Glomerular endothelial cell (primary cell): ENCODE results near the gene APOBEC3H. TPM values are rescaled to one million over a fixed set of nuclear protein-coding genes. Genes with fewer than 3 reads are reported as not detected.

Source experiments
- DNase-seq: peaks from one replicate; pipeline ENCODE4 v3.0.0-alpha.2; 2011; ENCODE audit warnings: low read depth, low spot score; ENCODE audit errors: extremely low read depth
- total RNA-seq: library from RNA; depleted of rRNA; stranded (reverse); fragments of >200 nt; gene quantifications from 2 replicates; pipeline ENCODE4 v1.2.3, GENCODE V29; 2015

Gene APOBEC3H
- total RNA-seq, 1 donor from 2014 or later = not detected

DNA sequence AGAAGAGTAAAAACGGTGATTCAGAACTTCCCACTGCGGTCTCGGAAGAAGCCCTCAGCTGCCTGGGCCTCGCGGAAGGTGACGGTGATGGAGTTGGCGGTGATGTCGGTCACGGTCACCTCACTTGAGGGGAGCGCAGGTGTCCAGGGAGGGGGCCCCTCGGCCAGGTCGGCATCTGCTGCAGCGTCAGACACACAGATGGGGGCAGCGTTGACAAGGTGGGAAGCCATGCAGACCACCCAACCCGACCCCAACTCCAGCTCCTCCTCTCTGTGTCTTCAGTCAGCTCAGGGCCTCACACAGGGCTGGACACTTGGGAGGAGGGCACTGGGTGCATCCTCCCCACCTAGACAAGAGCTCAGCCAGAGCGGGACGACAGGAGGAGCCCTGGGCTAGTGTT lies 36.8 kb downstream of the APOBEC3H start:
- DNase-seq = no peak

GRCh38 chr22:39134366-39135091 lies 37.5 kb downstream of the APOBEC3H start:
- DNase-seq = no peak

DNA sequence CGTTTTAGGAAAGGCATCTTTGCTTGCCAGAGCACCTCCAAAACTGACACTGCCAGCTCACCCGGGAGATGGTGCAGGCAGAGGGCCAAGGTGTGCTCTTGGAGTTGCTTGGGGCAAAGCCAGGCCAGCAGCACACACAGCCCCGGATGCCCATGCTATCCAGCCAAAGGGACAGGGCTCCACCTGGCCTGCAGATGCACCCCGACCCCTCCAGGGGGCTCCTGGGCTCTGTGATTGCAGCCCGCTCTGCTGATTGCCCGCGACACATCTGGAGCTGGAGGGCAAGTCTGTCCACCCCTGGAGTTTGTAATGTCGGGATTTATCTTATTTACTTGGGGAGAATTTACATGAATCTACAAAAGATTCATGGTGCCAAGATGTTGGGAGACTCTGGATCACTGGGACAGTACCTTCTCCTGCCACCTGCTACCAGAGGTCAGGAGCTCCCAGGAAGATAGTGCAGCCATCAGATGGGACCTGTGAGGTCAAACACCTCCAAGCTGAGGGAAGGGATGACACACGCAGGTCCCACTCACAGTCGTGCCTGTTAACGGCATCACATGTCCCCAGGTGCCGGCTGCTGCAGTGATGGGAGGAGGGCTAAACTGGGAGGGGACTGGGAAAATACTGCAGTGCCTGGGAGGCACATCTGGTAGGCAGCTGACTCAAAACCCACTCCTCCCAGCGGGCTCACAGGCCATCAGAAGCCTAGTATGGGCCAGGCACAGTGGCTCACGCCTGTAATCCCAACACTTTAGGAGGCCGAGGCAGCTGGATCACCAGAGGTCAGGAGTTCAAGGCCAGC lies 38.2 kb downstream of the APOBEC3H start:
- DNase-seq = no peak

DNA sequence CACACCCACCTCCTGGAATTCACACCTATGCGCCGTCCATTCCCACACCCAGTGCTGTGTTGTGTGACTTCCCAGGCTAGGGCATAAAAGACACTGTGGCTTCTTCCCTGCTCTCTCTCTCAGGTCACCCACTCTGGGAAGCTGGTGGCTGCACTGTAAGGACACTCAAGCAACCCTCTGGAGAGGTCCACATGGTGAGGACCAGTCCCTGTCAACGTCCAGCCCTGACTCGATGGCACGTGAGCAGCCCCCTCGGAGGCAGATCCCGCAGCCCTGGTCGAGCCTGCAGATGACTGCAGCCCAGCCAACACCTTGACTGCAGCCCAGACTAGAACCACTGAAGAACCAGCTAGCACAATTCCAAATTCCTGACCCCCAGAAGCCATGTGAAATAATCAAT lies 39.3 kb downstream of the APOBEC3H start:
- no peak for DNase-seq

DNA sequence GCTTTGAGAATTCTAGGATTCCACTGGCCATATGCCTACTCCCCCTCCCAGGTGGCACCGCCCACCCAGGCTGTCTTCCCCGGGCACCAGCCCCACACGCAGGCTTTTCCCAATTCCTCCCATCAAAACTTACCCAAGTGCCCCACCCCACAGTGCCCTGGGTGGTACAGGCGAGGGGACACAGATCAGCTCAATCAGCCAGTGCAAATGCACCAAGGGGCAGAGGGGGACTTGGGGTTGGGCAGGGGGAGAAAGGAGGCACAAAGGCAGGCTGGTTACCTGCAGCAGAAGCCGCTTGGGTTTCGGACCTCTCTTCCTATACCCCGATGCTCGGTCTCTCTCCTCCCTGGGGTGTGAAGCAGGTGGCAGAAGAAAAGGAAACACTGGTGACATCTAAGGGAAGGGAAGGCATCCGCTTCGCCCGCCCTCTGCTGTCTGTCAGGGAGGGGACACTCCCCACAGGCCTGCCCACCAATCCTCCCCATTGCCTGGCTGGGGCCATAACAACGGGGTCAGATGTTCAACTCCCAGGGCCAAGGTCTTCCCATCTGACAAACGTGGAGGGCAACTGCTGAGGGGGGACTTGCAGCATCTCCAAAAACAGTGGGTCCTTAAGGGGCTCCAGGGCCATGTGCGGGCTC lies 41.4 kb downstream of the APOBEC3H start:
- no peak for DNase-seq

DNA sequence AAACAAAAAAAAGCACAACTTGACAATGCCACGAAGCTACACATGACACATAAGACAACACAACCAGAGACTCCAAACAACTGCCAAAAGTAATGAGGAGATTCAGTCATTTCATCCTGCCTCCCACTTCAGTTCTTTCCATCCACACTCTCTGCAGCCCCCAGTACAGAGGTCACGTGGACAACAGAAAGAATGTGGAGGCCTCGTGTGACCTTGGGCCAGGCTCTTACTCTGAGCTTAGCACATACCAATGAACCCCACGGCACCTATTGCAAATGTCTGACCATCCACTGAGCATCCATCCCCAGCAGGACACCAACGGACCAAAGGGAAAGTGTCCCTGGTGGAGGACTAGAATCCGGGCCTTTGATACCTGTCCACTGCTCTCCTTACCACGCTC lies 42.9 kb downstream of the APOBEC3H start:
- no peak for DNase-seq

DNA sequence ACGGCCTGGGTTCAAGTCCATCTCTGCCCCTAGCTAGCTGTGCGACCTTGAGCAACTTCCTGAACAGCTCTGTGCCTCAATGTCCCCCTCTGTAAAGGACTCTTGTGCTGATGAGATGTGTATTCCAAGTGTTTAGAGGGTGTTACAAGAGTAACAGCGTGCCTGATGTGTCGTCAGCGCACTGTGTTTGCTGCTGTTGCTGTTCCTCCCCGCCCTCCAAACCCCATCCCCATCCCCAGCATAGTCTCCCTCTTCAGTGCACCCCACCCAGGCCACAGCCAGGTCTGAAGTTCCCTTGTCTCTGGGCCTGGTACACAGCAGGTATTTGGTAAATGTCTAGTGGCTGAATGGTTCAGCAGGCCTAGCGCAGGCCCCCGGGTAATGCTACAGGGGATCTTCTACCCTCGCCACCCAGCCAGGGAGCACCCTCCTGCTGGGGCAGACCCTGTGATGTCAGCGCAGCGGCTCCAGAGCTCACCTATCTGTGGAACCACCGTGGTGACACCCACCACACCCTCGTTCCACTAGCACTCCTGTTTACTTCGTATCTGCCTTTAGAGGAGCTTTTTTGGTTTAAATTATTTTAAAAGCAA lies 45.1 kb downstream of the APOBEC3H start:
- no peak for DNase-seq

DNA sequence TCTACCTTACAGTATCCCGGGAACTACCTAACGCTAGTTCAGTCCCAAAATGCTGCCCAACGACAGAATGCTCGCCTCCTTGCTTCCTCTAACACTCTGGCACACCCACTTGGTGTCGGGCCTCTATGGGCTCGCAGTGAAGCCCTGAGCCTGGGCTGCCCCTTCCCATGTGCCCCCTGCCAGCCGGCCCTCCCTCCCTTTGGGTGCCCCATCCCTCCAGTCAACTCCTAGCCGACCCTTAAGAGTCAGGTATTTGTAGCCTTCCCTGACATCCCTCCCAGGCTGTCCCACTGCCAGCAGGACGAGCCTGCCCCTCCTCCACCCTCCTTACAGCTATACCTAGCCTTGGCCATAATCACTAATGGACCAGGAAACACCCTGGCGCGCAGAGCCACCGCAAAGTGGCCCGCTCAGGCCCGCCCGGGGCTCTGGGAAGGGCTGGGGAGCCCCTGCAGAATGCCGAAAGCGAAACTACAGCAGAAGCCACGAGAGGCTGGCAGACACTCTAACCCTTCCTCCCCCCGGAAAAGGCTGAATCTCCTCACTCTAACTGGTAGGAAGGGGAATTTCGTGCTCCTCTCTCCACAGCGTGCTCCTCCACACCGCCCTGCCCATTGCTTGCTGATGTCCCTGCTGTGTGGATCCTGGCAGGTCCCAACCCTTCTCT lies 47.2 kb downstream of the APOBEC3H start:
- DNase-seq = no peak

- no peak for DNase-seq
Measured at GRCh38 chr22:39146256-39147101, 49.4 kb downstream of the APOBEC3H start.

DNA sequence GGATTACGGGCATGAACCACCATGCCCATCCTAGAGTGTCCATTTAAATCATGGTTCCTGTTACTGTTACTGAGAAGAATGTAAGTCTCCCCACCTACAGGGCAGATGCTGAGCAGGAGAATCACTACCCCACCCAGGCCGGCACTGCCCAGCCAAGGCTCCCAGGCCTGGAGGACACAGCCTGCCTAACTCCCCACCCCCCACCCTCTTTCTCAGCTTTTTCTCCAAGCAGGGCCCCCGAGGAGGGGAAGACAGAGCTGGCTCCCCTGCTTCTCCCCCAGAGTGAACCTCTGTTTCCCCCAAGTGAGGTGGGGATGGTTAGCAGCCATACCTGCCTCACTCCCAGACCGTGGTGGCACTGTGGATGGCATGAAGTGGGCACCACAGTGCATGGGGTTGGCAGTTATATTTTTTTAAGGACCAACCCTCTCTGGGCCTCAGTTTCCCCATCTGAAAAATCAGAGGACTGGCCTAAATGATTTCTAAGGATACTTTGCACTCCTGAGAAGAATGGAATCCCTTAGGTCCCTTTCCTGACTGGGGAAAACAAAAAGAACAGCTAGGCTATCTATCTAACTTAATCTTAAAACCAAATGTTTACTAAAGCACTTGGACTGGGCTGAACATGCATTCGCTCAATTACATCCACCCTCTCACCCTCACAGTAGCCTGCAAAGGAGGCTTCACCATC lies 50.4 kb downstream of the APOBEC3H start:
- DNase-seq = no peak

GRCh38 chr22:39148026-39148726 lies 51.1 kb downstream of the APOBEC3H start:
- DNase-seq = no peak

- DNase-seq = no peak
Measured at GRCh38 chr22:39148727-39149535, 51.9 kb downstream of the APOBEC3H start.

DNA sequence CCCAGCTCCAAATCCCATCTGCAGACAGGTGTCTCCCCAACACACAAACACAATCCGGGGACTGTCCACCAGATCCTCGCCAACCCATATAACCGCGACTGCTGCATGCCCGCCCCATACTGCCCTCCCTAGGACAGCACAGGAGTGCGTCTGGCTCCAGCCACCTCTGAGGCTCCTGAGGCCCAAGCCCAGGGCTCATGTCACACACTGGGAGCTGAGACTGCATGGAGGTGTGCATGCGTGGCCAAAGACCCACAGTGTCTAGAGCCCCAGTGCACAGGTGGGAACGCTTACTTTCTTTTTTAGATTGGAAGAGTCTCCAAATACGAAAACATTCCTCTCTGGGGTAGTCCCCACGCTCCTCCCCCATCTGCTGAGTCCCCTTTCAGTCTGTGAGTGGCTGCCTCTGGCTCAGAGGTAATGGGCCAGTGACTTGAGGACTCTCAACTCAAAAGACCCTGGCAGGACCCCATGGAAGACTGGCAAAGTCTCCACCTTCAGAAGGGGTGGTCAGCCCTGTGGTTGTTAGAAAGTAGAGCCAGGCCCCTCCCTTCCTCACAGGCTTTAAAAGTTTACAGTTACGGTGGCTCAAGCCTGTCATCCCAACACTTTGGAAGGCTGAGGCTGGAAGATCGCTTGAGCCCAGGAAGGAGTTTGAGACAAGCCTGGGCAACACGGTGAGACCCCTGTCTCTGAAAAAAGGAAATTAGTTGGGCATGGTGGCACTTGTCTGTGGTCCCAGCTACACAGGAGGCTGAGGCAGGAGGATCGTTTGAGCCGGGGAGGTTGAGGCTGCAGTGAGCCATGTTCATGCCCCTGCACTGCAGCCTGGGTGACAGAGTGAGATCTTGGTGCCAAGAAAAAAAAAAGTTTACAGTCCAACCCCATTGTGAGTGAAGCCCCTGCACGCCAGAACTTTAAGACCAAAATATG lies 53.1 kb downstream of the APOBEC3H start:
- DNase-seq = no peak

DNA sequence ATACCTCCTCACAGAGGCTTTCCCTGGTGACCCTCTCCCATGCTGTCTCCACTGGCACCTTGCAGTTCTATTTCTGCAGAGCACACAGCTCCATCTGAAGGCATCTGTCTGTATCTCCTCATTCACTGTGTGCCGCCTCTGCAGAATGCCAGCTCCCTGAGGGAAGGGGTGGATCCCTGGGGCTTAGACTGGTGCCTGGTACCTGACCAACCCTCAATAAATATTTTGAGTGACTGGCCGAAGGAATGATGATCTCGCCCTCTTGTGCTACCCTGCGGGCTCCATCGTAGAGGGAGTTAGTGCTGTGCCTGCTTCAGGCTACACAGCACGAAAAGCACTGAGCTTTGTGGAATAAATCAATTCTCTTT lies 53.8 kb downstream of the APOBEC3H start:
- DNase-seq = no peak

- DNase-seq = no peak
Measured at GRCh38 chr22:39151329-39151975, 54.4 kb downstream of the APOBEC3H start.

- DNase-seq = no peak
Measured at GRCh38 chr22:39152024-39152510, 55.0 kb downstream of the APOBEC3H start.
